C4-2B (cell line): ENCODE results near the gene RBM15.

Experiments
- H3K27ac ChIP-seq: fragments of 450-650 bp; 2 replicates; pipeline ENCODE4 v1.5.1; 2017
- ZFX ChIP-seq: fragments of 450-650 bp; IDR thresholded peaks from 2 replicates; pipeline ENCODE4 v1.6.1; 2017
- TF ChIP-seq, protein P1 (sequence below): fragments of 450-650 bp; conservative IDR thresholded peaks from 2 replicates; pipeline ENCODE4 v1.5.1; 2017; ENCODE audit warnings: mild to moderate bottlenecking

RBM15 gene

DNA sequence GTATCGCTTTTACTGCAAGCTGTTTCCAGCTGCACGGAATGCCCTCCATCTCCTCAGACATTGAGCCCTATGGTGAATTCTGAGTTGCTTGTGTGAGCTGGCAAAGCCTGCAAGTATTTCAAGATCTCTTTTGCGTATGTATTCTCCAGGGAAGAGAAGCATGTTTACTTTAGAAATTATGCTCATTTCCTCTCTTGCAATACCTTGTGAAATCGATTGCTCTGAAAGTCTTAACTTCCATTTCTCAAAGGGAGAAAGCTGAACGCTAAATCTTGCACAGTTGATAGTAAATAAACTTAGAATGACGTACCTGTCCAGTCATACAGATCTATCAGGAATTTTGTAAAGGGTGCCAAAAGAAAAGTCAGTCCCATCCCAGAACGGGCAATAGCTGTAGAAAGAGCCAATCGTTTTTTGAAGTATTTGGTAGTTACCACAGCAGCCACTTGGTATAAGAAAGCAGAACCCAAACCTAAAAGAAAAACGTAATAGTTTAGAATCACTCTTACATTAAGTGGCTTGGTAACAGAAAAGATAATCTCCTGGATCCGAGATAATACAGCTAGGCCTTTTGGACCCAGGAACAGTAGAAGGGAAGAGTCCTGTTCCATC lies 41.6 kb downstream of the RBM15 start:
- H3K27ac ChIP-seq, result no peak overlapping the region
- TF ChIP-seq, protein P1, sequence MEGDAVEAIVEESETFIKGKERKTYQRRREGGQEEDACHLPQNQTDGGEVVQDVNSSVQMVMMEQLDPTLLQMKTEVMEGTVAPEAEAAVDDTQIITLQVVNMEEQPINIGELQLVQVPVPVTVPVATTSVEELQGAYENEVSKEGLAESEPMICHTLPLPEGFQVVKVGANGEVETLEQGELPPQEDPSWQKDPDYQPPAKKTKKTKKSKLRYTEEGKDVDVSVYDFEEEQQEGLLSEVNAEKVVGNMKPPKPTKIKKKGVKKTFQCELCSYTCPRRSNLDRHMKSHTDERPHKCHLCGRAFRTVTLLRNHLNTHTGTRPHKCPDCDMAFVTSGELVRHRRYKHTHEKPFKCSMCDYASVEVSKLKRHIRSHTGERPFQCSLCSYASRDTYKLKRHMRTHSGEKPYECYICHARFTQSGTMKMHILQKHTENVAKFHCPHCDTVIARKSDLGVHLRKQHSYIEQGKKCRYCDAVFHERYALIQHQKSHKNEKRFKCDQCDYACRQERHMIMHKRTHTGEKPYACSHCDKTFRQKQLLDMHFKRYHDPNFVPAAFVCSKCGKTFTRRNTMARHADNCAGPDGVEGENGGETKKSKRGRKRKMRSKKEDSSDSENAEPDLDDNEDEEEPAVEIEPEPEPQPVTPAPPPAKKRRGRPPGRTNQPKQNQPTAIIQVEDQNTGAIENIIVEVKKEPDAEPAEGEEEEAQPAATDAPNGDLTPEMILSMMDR, result no peak
- no peak for TF ChIP-seq ZFX

GRCh38 chr1:110383251-110383990 lies 44.2 kb downstream of the RBM15 start:
- no peak for TF ChIP-seq ZFX
- TF ChIP-seq, protein P1, result no peak
- no peak overlapping the region for H3K27ac ChIP-seq

DNA sequence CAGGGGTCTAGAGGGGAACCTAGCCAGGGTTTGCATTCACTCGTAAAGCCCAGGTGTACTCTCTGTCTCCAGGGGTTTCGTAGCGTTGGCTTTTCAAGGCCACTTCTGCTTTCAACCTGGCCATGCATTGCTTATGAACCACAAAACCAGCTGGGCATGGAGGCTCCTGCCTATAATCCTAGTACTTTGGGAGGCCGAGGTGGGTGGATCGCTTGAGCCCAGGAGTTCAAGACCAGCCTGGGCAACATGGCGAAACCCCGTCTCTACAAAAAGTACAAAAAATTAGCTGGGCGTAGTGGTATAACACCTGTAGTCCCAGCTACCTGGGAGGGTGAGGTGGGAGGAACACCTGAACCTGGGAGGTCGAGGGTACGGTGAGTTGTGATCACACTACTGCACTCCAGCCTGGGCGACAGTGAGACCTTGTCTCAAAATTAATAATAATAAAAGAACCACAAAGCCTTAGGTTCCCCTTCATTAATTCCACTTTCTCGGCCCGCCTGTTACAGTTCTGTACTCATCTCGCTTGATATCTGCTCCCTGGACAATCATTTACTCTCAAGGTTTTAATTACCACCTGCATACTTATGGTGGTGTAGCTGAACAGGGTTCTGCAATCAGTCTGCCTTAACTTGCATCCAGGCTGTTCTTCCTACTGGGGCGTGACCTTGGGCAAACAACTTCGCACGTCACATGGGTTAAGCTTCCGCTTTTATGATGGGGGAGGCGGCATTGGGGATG lies 45.6 kb downstream of the RBM15 start:
- H3K27ac ChIP-seq, result no peak overlapping the region
- TF ChIP-seq ZFX, result no peak
- TF ChIP-seq, protein P1, result no peak

GRCh38 chr1:110385369-110385768 lies 46.2 kb downstream of the RBM15 start:
- TF ChIP-seq, protein P1, result no peak
- TF ChIP-seq ZFX, result no peak
- no peak overlapping the region for H3K27ac ChIP-seq

GRCh38 chr1:110387048-110387754 lies 48.0 kb downstream of the RBM15 start:
- TF ChIP-seq, protein P1, result no peak
- no peak for TF ChIP-seq ZFX
- H3K27ac ChIP-seq, result no peak overlapping the region

DNA sequence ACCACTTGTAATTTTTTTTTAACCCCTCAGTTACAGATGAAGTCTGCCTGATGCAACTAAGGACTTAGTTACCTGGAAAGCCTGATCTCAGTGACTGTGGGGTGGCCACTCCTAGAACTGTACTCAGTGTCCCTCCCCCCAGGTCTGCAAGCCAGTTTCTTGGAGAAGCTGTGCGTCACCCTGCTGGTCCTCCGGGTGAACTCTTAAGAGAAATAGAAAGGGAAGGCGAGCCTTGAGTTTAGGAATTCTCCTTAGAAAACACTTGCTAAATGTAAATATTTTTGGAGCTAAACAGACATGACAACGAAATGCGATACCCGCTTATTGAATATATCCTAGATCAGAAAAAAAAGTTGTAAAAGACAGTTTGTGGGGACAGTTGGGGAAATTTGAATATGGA lies 50.9 kb downstream of the RBM15 start:
- H3K27ac ChIP-seq, result no peak overlapping the region
- TF ChIP-seq, protein P1, result no peak
- no peak for TF ChIP-seq ZFX
